Renal cortex interstitium (tissue), 11 donors: ENCODE measurements around the gene ACER1. TPM values are rescaled to one million over a fixed set of nuclear protein-coding genes. Genes with fewer than 3 reads are reported as not detected.

ENCODE experiments used
- DNase-seq, 11 donors: peaks; one replicate each; pipeline ENCODE4 v3.0.0-alpha.2; 2013; ENCODE audit warnings: low read depth in 9 of 11, low spot score in 4 of 11; ENCODE audit errors: extremely low read depth in 1 of 11
- polyA plus RNA-seq, 3 donors: library from polyadenylated mRNA; unstranded; fragments of 120-200 nt; gene quantifications; one replicate each; pipeline ENCODE4 v1.2.1, GENCODE V29; 2013; ENCODE audit not compliant: insufficient read length in 3 of 3

ACER1 gene
- polyA plus RNA-seq, 3 donors = 0.17 to 0.23 TPM; not detected in 1

GRCh38 chr19:6272411-6272791 is 61.0 kb downstream of the ACER1 start:
- no peak for DNase-seq

- DNase-seq = no peak
Observed at GRCh38 chr19:6271721-6272410, 61.5 kb downstream of the ACER1 start.

GRCh38 chr19:6271251-6271650 is 62.2 kb downstream of the ACER1 start:
- no peak for DNase-seq

GRCh38 chr19:6270822-6271221 is 62.6 kb downstream of the ACER1 start:
- DNase-seq = no peak

GRCh38 chr19:6270076-6270745 is 63.2 kb downstream of the ACER1 start:
- no peak for DNase-seq

- DNase-seq = no peak
Observed at GRCh38 chr19:6269101-6269886, 64.1 kb downstream of the ACER1 start.

GRCh38 chr19:6268382-6268771 is 65.0 kb downstream of the ACER1 start:
- no peak for DNase-seq

GRCh38 chr19:6267552-6268381 is 65.6 kb downstream of the ACER1 start:
- no peak for DNase-seq

GRCh38 chr19:6264803-6265202 is 68.6 kb downstream of the ACER1 start:
- DNase-seq = no peak

GRCh38 chr19:6263735-6264444 is 69.5 kb downstream of the ACER1 start:
- no peak for DNase-seq

GRCh38 chr19:6263306-6263705 is 70.1 kb downstream of the ACER1 start:
- DNase-seq = no peak

GRCh38 chr19:6262519-6262918 is 70.9 kb downstream of the ACER1 start:
- no peak for DNase-seq

GRCh38 chr19:6261883-6262282 is 71.5 kb downstream of the ACER1 start:
- DNase-seq = no peak

GRCh38 chr19:6260912-6261650 is 72.3 kb downstream of the ACER1 start:
- DNase-seq = no peak

- no peak for DNase-seq
Observed at GRCh38 chr19:6260376-6260775, 73.0 kb downstream of the ACER1 start.

GRCh38 chr19:6259312-6259861 is 74.0 kb downstream of the ACER1 start:
- DNase-seq = no peak

- DNase-seq = no peak
Observed at GRCh38 chr19:6258812-6259311, 74.5 kb downstream of the ACER1 start.
